Sigmoid colon (tissue), 7 donors: Measurements from ENCODE around the gene C14orf93. TPM values are rescaled to one million over a fixed set of nuclear protein-coding genes. Genes with fewer than 3 reads are reported as not detected.

Experiments used
- polyA plus RNA-seq, 3 donors: library from polyadenylated mRNA; stranded (reverse); fragments of 200-250 nt; gene quantifications; one replicate each; pipeline ENCODE4 v1.2.3, GENCODE V29; 2013
- total RNA-seq, 4 donors: library from RNA; depleted of rRNA; stranded (reverse); fragments of >200 nt; gene quantifications; one replicate each; pipeline ENCODE4 v1.1.0, GENCODE V29; 2016
- donor health status: healthy with polysubstance abuse.
- donor health status: Bipolar disorder and iron deficiency.
- donor health status: healthy.

The C14orf93 gene
- total and polyA plus RNA-seq, 7 donors = 7.4 to 19.9 (median 10.6) TPM

Other genes with a start within 250 kb of the C14orf93 start
- 100 to 1,000 TPM in 2 of 4 donors, 10 to 100 TPM in 2; 95.2 to 108 (median 102) TPM for gene OXA1L, start 243.5 kb downstream of the C14orf93 start, total RNA-seq
- gene OXA1L, start 243.5 kb downstream of the C14orf93 start, polyA plus RNA-seq = 100 to 1,000 TPM in 1 of 3 donors, 10 to 100 TPM in 2; 85.1 to 113 (median 85.9) TPM
- gene SLC7A7, start 194.7 kb downstream of the C14orf93 start, total RNA-seq = 10 to 100 TPM; 16.1 to 23.5 (median 16.5) TPM
- 10 to 100 TPM; 15.6 to 22.7 (median 16.4) TPM for gene SLC7A7, start 194.7 kb downstream of the C14orf93 start, polyA plus RNA-seq
- gene MRPL52, start 180.3 kb downstream of the C14orf93 start, total RNA-seq = 100 to 1,000 TPM in 1 of 4 donors, 10 to 100 TPM in 3; 54.6 to 333 (median 58.3) TPM
- gene MRPL52, start 180.3 kb downstream of the C14orf93 start, polyA plus RNA-seq = 100 to 1,000 TPM in 2 of 3 donors, 10 to 100 TPM in 1; 64.3 to 117 (median 105) TPM
- 100 to 1,000 TPM in 3 of 4 donors, 10 to 100 TPM in 1; 86.6 to 140 (median 115) TPM for gene MMP14, start 173.6 kb downstream of the C14orf93 start, total RNA-seq
- gene MMP14, start 173.6 kb downstream of the C14orf93 start, polyA plus RNA-seq = 10 to 100 TPM; 21.0 to 85.4 (median 33.5) TPM
- 100 to 1,000 TPM in 2 of 4 donors, 10 to 100 TPM in 2; 75.3 to 124 (median 95.1) TPM for gene LRP10, start 138.4 kb downstream of the C14orf93 start, total RNA-seq
- 100 to 1,000 TPM in 1 of 3 donors, 10 to 100 TPM in 2; 34.4 to 139 (median 42.6) TPM for gene LRP10, start 138.4 kb downstream of the C14orf93 start, polyA plus RNA-seq
- gene REM2, start 126.9 kb downstream of the C14orf93 start, total RNA-seq = 1 to 10 TPM in 1 of 4 donors, under 1 TPM in 2, not detected in 1; 0.71 to 1.4 (median 0.81) TPM
- under 1 TPM in 2 of 3 donors, not detected in 1; 0.60 to 0.96 TPM for gene REM2, start 126.9 kb downstream of the C14orf93 start, polyA plus RNA-seq
- gene RBM23, start 91.0 kb downstream of the C14orf93 start, total RNA-seq = 1,000 to 10,000 TPM in 1 of 4 donors, 100 to 1,000 TPM in 3; 356 to 5,076 (median 594) TPM
- gene RBM23, start 91.0 kb downstream of the C14orf93 start, polyA plus RNA-seq = 10 to 100 TPM; 31.8 to 46.5 (median 40.8) TPM
- 10 to 100 TPM; 33.3 to 61.7 (median 44.7) TPM for gene PRMT5, start 80.8 kb downstream of the C14orf93 start, total RNA-seq
- 10 to 100 TPM; 33.3 to 66.7 (median 55.4) TPM for gene PRMT5, start 80.8 kb downstream of the C14orf93 start, polyA plus RNA-seq
- gene HAUS4, start 53.1 kb downstream of the C14orf93 start, total RNA-seq = 10 to 100 TPM; 28.1 to 82.6 (median 59.8) TPM
- gene HAUS4, start 53.1 kb downstream of the C14orf93 start, polyA plus RNA-seq = 10 to 100 TPM; 37.8 to 46.7 (median 44.9) TPM
- 1 to 10 TPM; 5.0 to 5.5 (median 5.1) TPM for gene AJUBA, start 27.6 kb downstream of the C14orf93 start, total RNA-seq
- gene AJUBA, start 27.6 kb downstream of the C14orf93 start, polyA plus RNA-seq = 1 to 10 TPM in 2 of 3 donors, under 1 TPM in 1; 0.23 to 7.8 (median 6.0) TPM
- gene PSMB5, start 24.8 kb upstream of the C14orf93 start, total RNA-seq = 100 to 1,000 TPM; 113 to 179 (median 135) TPM
- 100 to 1,000 TPM; 132 to 145 (median 141) TPM for gene PSMB5, start 24.8 kb upstream of the C14orf93 start, polyA plus RNA-seq
- gene PSMB11, start 32.1 kb upstream of the C14orf93 start, total RNA-seq = under 1 TPM in 1 of 4 donors, not detected in 3; 0.41 TPM
- under 1 TPM in 1 of 3 donors, not detected in 2; 0.06 TPM for gene PSMB11, start 32.1 kb upstream of the C14orf93 start, polyA plus RNA-seq
- 1 to 10 TPM; 2.0 to 7.5 (median 2.8) TPM for gene CDH24, start 47.4 kb upstream of the C14orf93 start, total RNA-seq
- 1 to 10 TPM in 1 of 3 donors, under 1 TPM in 2; 0.46 to 5.4 (median 0.60) TPM for gene CDH24, start 47.4 kb upstream of the C14orf93 start, polyA plus RNA-seq
- gene ACIN1, start 85.0 kb upstream of the C14orf93 start, total RNA-seq = 100 to 1,000 TPM in 1 of 4 donors, 10 to 100 TPM in 3; 79.9 to 129 (median 93.9) TPM
- 100 to 1,000 TPM in 1 of 3 donors, 10 to 100 TPM in 2; 37.8 to 114 (median 40.9) TPM for gene ACIN1, start 85.0 kb upstream of the C14orf93 start, polyA plus RNA-seq
- gene C14orf119, start 85.4 kb upstream of the C14orf93 start, total RNA-seq = 10 to 100 TPM; 22.4 to 38.9 (median 30.1) TPM
- gene C14orf119, start 85.4 kb upstream of the C14orf93 start, polyA plus RNA-seq = 10 to 100 TPM; 49.2 to 94.3 (median 50.0) TPM
- under 1 TPM in 1 of 4 donors, not detected in 3; 0.27 TPM for gene CIROP, start 94.8 kb upstream of the C14orf93 start, total RNA-seq
- gene CIROP, start 94.8 kb upstream of the C14orf93 start, polyA plus RNA-seq = not detected
- gene CEBPE, start 109.1 kb upstream of the C14orf93 start, total RNA-seq = under 1 TPM in 1 of 4 donors, not detected in 3; 0.68 TPM
- gene CEBPE, start 109.1 kb upstream of the C14orf93 start, polyA plus RNA-seq = under 1 TPM in 1 of 3 donors, not detected in 2; 0.28 TPM
- 10 to 100 TPM in 3 of 4 donors, 1 to 10 TPM in 1; 9.9 to 19.7 (median 14.1) TPM for gene SLC7A8, start 173.5 kb upstream of the C14orf93 start, total RNA-seq
- gene SLC7A8, start 173.5 kb upstream of the C14orf93 start, polyA plus RNA-seq = 10 to 100 TPM in 2 of 3 donors, 1 to 10 TPM in 1; 5.5 to 24.7 (median 13.2) TPM
- not detected for gene RNF212B, start 227.8 kb upstream of the C14orf93 start, total RNA-seq
- gene RNF212B, start 227.8 kb upstream of the C14orf93 start, polyA plus RNA-seq = not detected